K562 (cell line): ENCODE data around the gene KDM2A. TPM values are rescaled to one million over a fixed set of nuclear protein-coding genes. Genes with fewer than 3 reads are reported as not detected.

Source experiments
- ATAC-seq: fragments of 200-7000 bp; cut with Tn5 transposase; 3 replicates; pipeline ENCODE4 v1.9.1; 2020; ENCODE audit warnings: moderate library complexity
- BruUV-seq: library from RNA; stranded (reverse); fragments of 400-500 nt; replicated peaks from 2 replicates; lab custom pipeline; 2021; lab: Mats Ljungman, UMichigan
- CTCF ChIA-PET: fragments of 300-600 bp; formaldehyde crosslinking; extraction: SDS; loops from one replicate; lab custom pipeline; 2021; ENCODE audit warnings: low intra/inter-chr PET ratio; lab: Yijun Ruan, JAX
- POLR2A ChIA-PET: fragments of 300-600, 350-650 bp; sonication (Branson Sonifier 250); formaldehyde crosslinking; extraction: SDS; loops from one replicate; lab custom pipeline; 2021; ENCODE audit warnings: antibody characterized with exemption, inconsistent platforms; lab: Yijun Ruan, JAX
- DNase-seq, 4 experiments: peaks; one replicate each; pipeline versions ENCODE4 v3.0.0 to v3.0.0-alpha.2; 2011 to 2018; ENCODE audit warnings: low spot score in 3 of 4, mixed read lengths in 3 of 4; ENCODE audit errors: extremely low read depth in 1 of 4
- FAIRE-seq: peaks from 2 replicates; lab custom pipeline; 2011; peaks lifted over from hg19 to GRCh38; lab: Jason Lieb, UNC
- H2AFZ ChIP-seq: 2 replicates; pipeline ENCODE4 v1.6.0; 2011; ENCODE audit warnings: low read depth, low read length, control low read depth, inconsistent platforms
- H3K27ac ChIP-seq: fragments of 200-600 bp; 3 replicates; pipeline ENCODE4 v1.8.0; 2011; ENCODE audit warnings: low read depth, mild to moderate bottlenecking, control low read depth, inconsistent platforms, low read length, moderate library complexity, mixed read lengths; ENCODE audit errors: extremely low read depth
- H3K27me3 ChIP-seq, 2 experiments: fragments of 300-600 bp in 1 of 2; 2 replicates in 1 of 2; 3 replicates in 1 of 2; pipeline versions ENCODE4 v1.6.0 to v1.8.0; 2011; ENCODE audit warnings: inconsistent platforms in 2 of 2, low read length in 2 of 2, mild to moderate bottlenecking in 1 of 2, mixed read lengths in 1 of 2, moderate library complexity in 1 of 2; ENCODE audit not compliant: control insufficient read depth in 2 of 2, insufficient read depth in 2 of 2
- H3K36me3 ChIP-seq: fragments of 300-600 bp; 3 replicates; pipeline ENCODE4 v1.8.0; 2011; ENCODE audit warnings: mild to moderate bottlenecking, low read length, inconsistent platforms; ENCODE audit not compliant: control insufficient read depth, insufficient read depth
- H3K4me1 ChIP-seq, 2 experiments: fragments of 200-600 bp in 1 of 2; replicated peaks in 1 of 2; 2 replicates in 1 of 2; 3 replicates in 1 of 2; pipeline versions ENCODE4 v1.5.1 to v1.8.0; 2011; ENCODE audit warnings: inconsistent platforms in 2 of 2, low read length in 2 of 2, mild to moderate bottlenecking in 1 of 2, mixed read lengths in 1 of 2, moderate library complexity in 1 of 2; ENCODE audit not compliant: control insufficient read depth in 2 of 2, insufficient read depth in 2 of 2
- H3K4me2 ChIP-seq: 2 replicates; pipeline ENCODE4 v1.6.1; 2011; ENCODE audit warnings: low read length, control low read depth, inconsistent platforms, mixed read lengths; ENCODE audit not compliant: insufficient read depth
- H3K4me3 ChIP-seq: fragments of 200-600 bp; sonication (generic), shearing (Covaris generic); 2 replicates; pipeline ENCODE4 v1.5.1; 2016; ENCODE audit warnings: control low read depth, inconsistent platforms
- H3K79me2 ChIP-seq: fragments of 200-600 bp; 3 replicates; pipeline ENCODE4 v1.8.0; 2011; ENCODE audit warnings: low read length, inconsistent platforms; ENCODE audit not compliant: control insufficient read depth, insufficient read depth
- H3K9ac ChIP-seq, 2 experiments: 2 replicates each; pipeline versions ENCODE4 v1.6.0 to v1.6.1; 2011; ENCODE audit warnings: low read depth in 2 of 2, low read length in 2 of 2, control low read depth in 1 of 2, inconsistent platforms in 1 of 2, mild to moderate bottlenecking in 1 of 2, mixed read lengths in 1 of 2; ENCODE audit not compliant: insufficient read depth in 1 of 2
- H3K9me1 ChIP-seq: one replicate; pipeline ENCODE4 v1.6.0; 2011; ENCODE audit warnings: inconsistent platforms, mild to moderate bottlenecking, low read length, moderate library complexity; ENCODE audit not compliant: control insufficient read depth, insufficient read depth
- H3K9me3 ChIP-seq: replicated peaks from 2 replicates; pipeline ENCODE4 v1.5.1; 2011; ENCODE audit warnings: low read depth, low read length, inconsistent platforms; ENCODE audit not compliant: control insufficient read depth, insufficient read depth
- H4K20me1 ChIP-seq: replicated peaks from 2 replicates; pipeline ENCODE4 v1.6.1; 2011; ENCODE audit warnings: low read length, inconsistent platforms, mixed read lengths; ENCODE audit not compliant: control insufficient read depth, insufficient read depth
- BMI1 ChIP-seq: fragments of 150-350 bp; IDR thresholded peaks from 2 replicates; pipeline ENCODE4 v1.6.1; 2014; ENCODE audit warnings: low read length
- GATA2 ChIP-seq: sonication (generic); formaldehyde crosslinking; IDR thresholded peaks from 2 replicates; pipeline ENCODE4 v1.4.0; 2020; ENCODE audit warnings: mild to moderate bottlenecking, missing genetic modification reagents
- MCM3 ChIP-seq: fragments of 450-650 bp; IDR thresholded peaks from 2 replicates; pipeline ENCODE4 v1.6.1; 2016
- POLR2G ChIP-seq: fragments of 200-400 bp; formaldehyde crosslinking; IDR thresholded peaks from 2 replicates; pipeline ENCODE4 v1.6.1; 2017; ENCODE audit warnings: low read depth, mild to moderate bottlenecking, antibody characterized with exemption, low read length, moderate library complexity
- WHSC1 ChIP-seq: IDR thresholded peaks from one replicate; pipeline ENCODE4 v1.6.1; 2012; ENCODE audit warnings: low read length, control low read depth, inconsistent platforms
- ZBTB7A ChIP-seq: IDR thresholded peaks from 2 replicates; pipeline ENCODE4 v1.6.1; 2011; ENCODE audit warnings: low read depth, mild to moderate bottlenecking, low read length, moderate library complexity, borderline replicate concordance; ENCODE audit not compliant: control insufficient read depth
- ZNF217 ChIP-seq: sonication (generic); formaldehyde crosslinking; IDR thresholded peaks from 2 replicates; pipeline ENCODE4 v1.8.0; 2022; ENCODE audit warnings: mild to moderate bottlenecking, missing genetic modification reagents
- ZNF77 ChIP-seq: fragments of 250-450 bp; sonication (Bioruptor Pico); IDR thresholded peaks from 2 replicates; pipeline ENCODE4 v1.5.0; 2020
- WGBS: fragments of 100-300 bp; shearing (Covaris generic); methylation state at CpG from one replicate; pipeline ENCODE4 v1.1.6; 2016; ENCODE audit warnings: low coverage, mixed read lengths; ENCODE audit not compliant: insufficient coverage; ENCODE audit errors: missing lambda C conversion rate; 5-methylcytosine and 5-hydroxymethylcytosine counted together
- in situ Hi-C: fragments of 300-500 bp; cut with MboI; formaldehyde crosslinking; loops from 4 replicates; pipeline ENCODE4 v1.15.0; 2018; ENCODE audit warnings: inconsistent platforms, mixed read lengths
- intact Hi-C: fragments of 100-400 bp; cut with micrococcal nuclease; formaldehyde crosslinking; loops from 2 replicates; pipeline ENCODE4 v1.14.2; 2022
- polyA plus RNA-seq, 8 experiments: library from polyadenylated mRNA; depleted of rRNA in 4 of 8; stranded (reverse) in 5 of 8; unstranded in 3 of 8; fragments of >200 nt; fragmentation: Nextera tagmentation in 2 of 8; fragmentation: Illumina TruSeq in 1 of 8; extraction: Ambion mirVana in 2 of 8; extraction: Trizol in 1 of 8; gene quantifications; 2 replicates each; pipeline versions ENCODE4 v1.2.1 to v1.2.3, GENCODE V29; 2011 to 2014; ENCODE audit warnings: inconsistent platforms in 1 of 8, missing spikeins in 1 of 8
- total RNA-seq, 7 experiments: library from RNA; depleted of rRNA in 6 of 7; stranded (reverse); fragments of >200 nt in 6 of 7; fragmentation: Illumina TruSeq in 2 of 7; extraction: Trizol in 2 of 7; gene quantifications; 2 replicates each; pipeline versions ENCODE4 v1.2.1 to v1.2.3, GENCODE V29; 2011 to 2021; ENCODE audit warnings: low replicate concordance in 1 of 7
- TF ChIP-seq, protein P1 (sequence below): sonication (generic); formaldehyde crosslinking; IDR thresholded peaks from 2 replicates; pipeline ENCODE4 v1.8.1; 2022; ENCODE audit warnings: missing genetic modification reagents

The KDM2A gene
- total and polyA plus RNA-seq, 9 of the 15 experiments (the other 6 are each of a cell fraction or from before 2014, with no cell fraction given) = 5.0 to 39.3 (median 21.3) TPM

DNA sequence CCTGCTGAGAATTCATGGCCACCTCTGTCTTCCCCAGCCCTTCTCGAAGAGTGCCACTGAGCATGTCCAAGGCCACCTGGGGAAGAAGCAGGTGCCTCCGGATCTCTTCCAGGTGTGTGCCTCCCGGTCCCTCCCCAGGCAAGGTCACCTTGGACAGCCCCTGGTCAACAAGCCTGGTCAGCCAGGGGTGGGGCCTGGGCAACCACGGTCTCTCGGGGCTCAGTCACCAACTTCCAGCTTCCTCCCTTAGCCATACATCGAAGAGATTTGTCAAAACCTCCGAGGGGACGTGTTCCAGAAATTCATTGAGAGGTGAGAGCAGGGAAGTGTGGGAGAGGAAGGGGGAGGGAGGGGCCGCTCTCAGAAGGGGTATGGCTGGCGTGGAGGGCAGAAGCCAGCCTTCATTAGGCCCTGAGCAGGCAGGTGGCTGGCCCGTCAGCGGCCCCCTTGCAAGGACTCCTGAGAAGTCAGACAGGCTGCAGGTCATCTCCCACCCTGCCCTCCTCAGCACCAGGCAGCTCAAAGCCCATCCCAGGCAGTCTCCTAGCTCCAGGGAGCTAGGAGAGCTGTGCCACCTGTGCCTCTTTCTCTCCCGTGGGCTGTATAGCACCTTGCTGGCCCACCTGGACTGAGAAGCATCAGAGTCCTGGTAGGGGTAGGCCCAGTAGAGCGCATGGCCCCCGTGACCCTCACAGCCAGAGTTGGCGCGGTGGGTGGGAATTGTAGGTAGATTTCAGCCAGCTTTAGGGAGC is 160.7 kb downstream of the KDM2A start:
- TF ChIP-seq, protein P1, sequence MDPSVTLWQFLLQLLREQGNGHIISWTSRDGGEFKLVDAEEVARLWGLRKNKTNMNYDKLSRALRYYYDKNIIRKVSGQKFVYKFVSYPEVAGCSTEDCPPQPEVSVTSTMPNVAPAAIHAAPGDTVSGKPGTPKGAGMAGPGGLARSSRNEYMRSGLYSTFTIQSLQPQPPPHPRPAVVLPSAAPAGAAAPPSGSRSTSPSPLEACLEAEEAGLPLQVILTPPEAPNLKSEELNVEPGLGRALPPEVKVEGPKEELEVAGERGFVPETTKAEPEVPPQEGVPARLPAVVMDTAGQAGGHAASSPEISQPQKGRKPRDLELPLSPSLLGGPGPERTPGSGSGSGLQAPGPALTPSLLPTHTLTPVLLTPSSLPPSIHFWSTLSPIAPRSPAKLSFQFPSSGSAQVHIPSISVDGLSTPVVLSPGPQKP = no peak
- TF ChIP-seq MCM3 (no peak), POLR2G (no peak), BMI1 (no peak), ZNF217 (CRISPR knock-in tag) (no peak), ZNF77 (CRISPR knock-in tag) (no peak), ZBTB7A (no peak), WHSC1 (no peak), GATA2 (CRISPR knock-in tag) (no peak)
- TF ChIP-seq, all 486 proteins: peak for 0
- Histone ChIP-seq H3K4me1 (peaks cover 27 to 73% of the 10 kb centered on the region in 2 experiments), H3K4me3 (no peak overlapping the region), H3K27me3 (no peaks in the 10 kb centered on the region), H3K36me3 (peaks cover 91% of the 10 kb centered on the region; the same call in 2 of the 3 replicates), H4K20me1 (no peaks in the 10 kb centered on the region), H3K27ac (no peak overlapping the region), H3K9me1 (no peaks in the 10 kb centered on the region), H3K9me3 (no peaks in the 10 kb centered on the region), H2AFZ (no peak overlapping the region), H3K9ac (peak overlapping the region in 1 of 2 experiments; percentile 93; a peak in 2 of 4 replicates), H3K79me2 (peaks cover 46% of the 10 kb centered on the region), H3K4me2 (no peak overlapping the region)
- ATAC-seq (no peak), FAIRE-seq (no peak), DNase-seq (no peak)
- in situ Hi-C loops (loop anchor here (5.0 kb wide), 1 partner anchor 33 kb away; no protein-coding TSS in a partner anchor), intact Hi-C loops (no loop called here)
- ChIA-PET CTCF (no interaction called here), POLR2A (interaction anchor here (0.6 to 1.5 kb wide), 3 partner anchors 9 to 186 kb away, joined by 3 to 5 read pairs (median 3); partner anchors contain the start of gene ANKRD13D)
- 93% methylated on average over 15 of the region's 17 CpGs for WGBS
- BruUV-seq = no TSS peak
